KMS-11 (cell line): Measurements from ENCODE around the gene SAP25.

Source experiments
- H2AFZ ChIP-seq: fragments of 200-600 bp; sonication (generic); 2 replicates; pipeline ENCODE4 v1.6.1; 2016; ENCODE audit warnings: antibody characterized with exemption, mixed run types, low read depth
- H3K27ac ChIP-seq: fragments of 200-600 bp; sonication (generic); 2 replicates; pipeline ENCODE4 v1.6.1; 2016; ENCODE audit warnings: mild to moderate bottlenecking, mixed run types
- H3K27me3 ChIP-seq: fragments of 200-600 bp; sonication (generic); 2 replicates; pipeline ENCODE4 v1.6.1; 2017; ENCODE audit warnings: mild to moderate bottlenecking, low read depth, mixed run types, moderate library complexity; ENCODE audit not compliant: insufficient read depth
- H3K36me3 ChIP-seq: fragments of 200-600 bp; sonication (generic); 2 replicates; pipeline ENCODE4 v1.6.1; 2017; ENCODE audit warnings: mild to moderate bottlenecking, mixed run types; ENCODE audit not compliant: insufficient read depth
- H3K4me1 ChIP-seq: fragments of 200-600 bp; sonication (generic); 2 replicates; pipeline ENCODE4 v1.6.1; 2016; ENCODE audit warnings: mild to moderate bottlenecking, low read depth, mixed run types; ENCODE audit not compliant: poor library complexity, severe bottlenecking
- H3K4me2 ChIP-seq: fragments of 200-600 bp; sonication (generic); 2 replicates; pipeline ENCODE4 v1.7.0; 2016; ENCODE audit warnings: mild to moderate bottlenecking, mixed run types
- H3K4me3 ChIP-seq: fragments of 200-600 bp; sonication (generic); IDR thresholded peaks from 2 replicates; pipeline ENCODE4 v1.6.1; 2017; ENCODE audit warnings: low read depth, low read length, mixed read lengths; ENCODE audit not compliant: insufficient read depth
- H3K79me2 ChIP-seq: fragments of 200-600 bp; sonication (generic); 2 replicates; pipeline ENCODE4 v1.6.1; 2016; ENCODE audit warnings: low read depth, mixed run types; ENCODE audit not compliant: insufficient read depth
- H3K9ac ChIP-seq: fragments of 200-600 bp; sonication (generic); 2 replicates; pipeline ENCODE4 v1.6.1; 2016; ENCODE audit warnings: mild to moderate bottlenecking, mixed run types
- H4K20me1 ChIP-seq: fragments of 200-600 bp; sonication (generic); 2 replicates; pipeline ENCODE4 v1.6.1; 2016; ENCODE audit warnings: mild to moderate bottlenecking, mixed run types; ENCODE audit not compliant: insufficient read depth
- CTCF ChIP-seq: fragments of 200-600 bp; sonication (generic); conservative IDR thresholded peaks from 2 replicates; pipeline ENCODE4 v1.6.1; 2017; ENCODE audit warnings: low read depth, mild to moderate bottlenecking, antibody characterized with exemption, low read length, moderate library complexity, mixed read lengths

Gene SAP25

GRCh38 chr7:100546926-100547800 is 26.5 kb downstream of the SAP25 start:
- Histone ChIP-seq H3K9ac (no peak overlapping the region), H2AFZ (no peak overlapping the region), H3K27me3 (no peaks in the 10 kb centered on the region), H3K27ac (no peak overlapping the region), H3K79me2 (no peaks in the 10 kb centered on the region), H3K4me2 (no peak overlapping the region), H3K4me3 (no peak overlapping the region), H4K20me1 (no peaks in the 10 kb centered on the region), H3K4me1 (peaks cover 17% of the 10 kb centered on the region), H3K36me3 (no peaks in the 10 kb centered on the region)
- no peak for TF ChIP-seq CTCF

GRCh38 chr7:100546129-100546925 is 27.4 kb downstream of the SAP25 start:
- Histone ChIP-seq H3K4me2 (no peak overlapping the region), H3K36me3 (no peaks in the 10 kb centered on the region), H3K4me3 (no peak overlapping the region), H3K27ac (no peak overlapping the region), H3K79me2 (no peaks in the 10 kb centered on the region), H4K20me1 (no peaks in the 10 kb centered on the region), H2AFZ (no peak overlapping the region), H3K27me3 (no peaks in the 10 kb centered on the region), H3K9ac (no peak overlapping the region), H3K4me1 (peaks cover 17% of the 10 kb centered on the region)
- TF ChIP-seq CTCF, result no peak

- H3K4me1 ChIP-seq, result peaks cover 17% of the 10 kb centered on the region
- H3K79me2 ChIP-seq, result no peaks in the 10 kb centered on the region
- H3K27ac ChIP-seq, result no peak overlapping the region
These were observed 28.2 kb downstream of the SAP25 start for GRCh38 chr7:100545360-100546128.

More at GRCh38 chr7:100545360-100546128, 28.2 kb downstream of the SAP25 start:
- no peak overlapping the region for H3K9ac ChIP-seq
- no peak for TF ChIP-seq CTCF
- no peak overlapping the region for H2AFZ ChIP-seq
- no peaks in the 10 kb centered on the region for H3K27me3 ChIP-seq
- H3K4me2 ChIP-seq, result no peak overlapping the region
- no peak overlapping the region for H3K4me3 ChIP-seq
- no peaks in the 10 kb centered on the region for H4K20me1 ChIP-seq
- no peaks in the 10 kb centered on the region for H3K36me3 ChIP-seq
